GM19328 (cell line): ENCODE data around the gene C1QTNF6.
"Not testable (repeated sequence)": the region's sequence is repeated elsewhere in the genome, so short reads cannot be mapped to it uniquely, and the experiment has no call there.

Source experiments
- ATAC-seq: cut with Tn5 transposase; IDR thresholded peaks from one replicate; pipeline ENCODE4 v1.9.1; 2021; ENCODE audit warnings: mild to moderate bottlenecking, moderate library complexity; ENCODE audit not compliant: unreplicated experiment

Gene C1QTNF6

DNA sequence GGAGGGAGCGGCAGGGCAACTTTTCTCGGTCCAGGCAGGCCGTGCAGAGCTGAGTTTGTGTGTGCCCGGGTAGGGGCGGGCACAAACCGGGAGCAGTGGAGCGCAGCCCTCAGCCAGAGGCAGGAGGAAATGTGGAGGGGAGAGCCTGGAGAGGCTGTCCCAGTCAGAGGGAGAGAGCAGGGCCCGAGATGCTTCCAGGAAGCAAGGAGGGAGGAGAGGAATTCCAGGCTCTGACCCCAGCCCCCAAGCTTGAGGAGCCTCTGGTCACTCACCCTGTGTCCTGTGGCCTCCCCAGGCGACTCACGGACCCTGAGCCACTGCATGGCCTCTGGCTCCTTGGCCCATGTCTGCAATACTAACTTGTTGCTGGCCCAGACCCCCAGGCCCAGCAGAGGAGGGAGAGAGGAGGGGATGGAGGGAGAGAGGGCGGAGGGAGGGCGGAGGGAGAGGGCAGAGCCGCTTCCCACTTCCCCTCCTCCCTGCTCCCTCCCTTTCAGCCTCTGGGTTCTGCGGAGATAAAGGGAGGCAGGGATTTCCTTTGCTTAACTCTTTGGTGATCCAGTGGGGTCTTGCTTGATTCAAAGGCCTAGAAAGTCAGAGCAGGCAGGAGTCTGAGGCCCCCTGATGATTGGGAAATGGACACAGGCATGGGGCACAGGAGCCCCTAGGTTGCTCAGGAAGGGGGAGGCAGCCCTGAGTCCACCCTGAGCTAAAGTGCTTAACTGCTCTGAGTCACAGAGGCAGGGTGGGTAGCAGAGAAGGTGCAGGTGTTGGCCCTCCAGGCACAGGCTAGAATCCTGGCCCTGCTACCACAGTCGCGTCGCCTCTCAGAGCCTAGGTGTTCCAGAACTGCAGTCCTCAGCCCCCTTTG is at the start of gene C1QTNF6:
TSS of gene C1QTNF6 (minus strand) at position 357 of the 871 bp plus-strand sequence. CDS start at position 323, 34 bp downstream.
- ATAC-seq, result no peak

DNA sequence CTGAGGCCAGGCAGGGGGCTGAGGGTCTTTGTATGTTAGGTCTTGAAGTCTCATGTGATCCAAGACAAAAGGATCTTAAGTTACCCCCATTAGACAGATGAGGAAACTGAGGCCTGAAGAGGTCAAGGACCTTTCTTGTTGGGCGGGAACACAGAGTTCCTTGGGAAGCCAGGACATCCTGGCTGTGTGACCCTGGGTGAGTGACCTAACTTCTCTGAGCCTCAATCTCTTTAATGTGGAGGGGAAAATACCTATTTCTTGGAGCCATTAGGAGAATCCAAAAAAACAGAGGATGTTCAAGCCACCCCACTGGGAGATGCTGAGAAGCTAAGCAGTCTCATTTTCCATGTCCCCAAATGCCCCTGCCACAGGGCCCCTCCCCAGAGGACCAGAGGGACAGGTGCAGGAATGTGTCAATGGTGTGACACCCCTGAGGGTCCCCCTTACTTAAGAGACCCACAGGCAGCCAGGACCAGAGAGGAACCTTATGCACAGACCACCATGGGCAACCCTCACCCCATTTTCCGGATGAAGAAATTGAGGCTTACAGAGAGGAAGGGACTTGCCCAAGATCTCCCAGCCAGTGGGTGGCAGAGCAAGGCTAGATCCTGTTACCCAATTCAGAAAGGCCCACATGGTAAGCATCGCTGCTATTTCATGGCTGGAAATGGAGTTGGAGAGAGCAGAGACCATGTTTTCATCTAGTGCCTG is 48.0 kb upstream of the C1QTNF6 start:
- no peak for ATAC-seq

DNA sequence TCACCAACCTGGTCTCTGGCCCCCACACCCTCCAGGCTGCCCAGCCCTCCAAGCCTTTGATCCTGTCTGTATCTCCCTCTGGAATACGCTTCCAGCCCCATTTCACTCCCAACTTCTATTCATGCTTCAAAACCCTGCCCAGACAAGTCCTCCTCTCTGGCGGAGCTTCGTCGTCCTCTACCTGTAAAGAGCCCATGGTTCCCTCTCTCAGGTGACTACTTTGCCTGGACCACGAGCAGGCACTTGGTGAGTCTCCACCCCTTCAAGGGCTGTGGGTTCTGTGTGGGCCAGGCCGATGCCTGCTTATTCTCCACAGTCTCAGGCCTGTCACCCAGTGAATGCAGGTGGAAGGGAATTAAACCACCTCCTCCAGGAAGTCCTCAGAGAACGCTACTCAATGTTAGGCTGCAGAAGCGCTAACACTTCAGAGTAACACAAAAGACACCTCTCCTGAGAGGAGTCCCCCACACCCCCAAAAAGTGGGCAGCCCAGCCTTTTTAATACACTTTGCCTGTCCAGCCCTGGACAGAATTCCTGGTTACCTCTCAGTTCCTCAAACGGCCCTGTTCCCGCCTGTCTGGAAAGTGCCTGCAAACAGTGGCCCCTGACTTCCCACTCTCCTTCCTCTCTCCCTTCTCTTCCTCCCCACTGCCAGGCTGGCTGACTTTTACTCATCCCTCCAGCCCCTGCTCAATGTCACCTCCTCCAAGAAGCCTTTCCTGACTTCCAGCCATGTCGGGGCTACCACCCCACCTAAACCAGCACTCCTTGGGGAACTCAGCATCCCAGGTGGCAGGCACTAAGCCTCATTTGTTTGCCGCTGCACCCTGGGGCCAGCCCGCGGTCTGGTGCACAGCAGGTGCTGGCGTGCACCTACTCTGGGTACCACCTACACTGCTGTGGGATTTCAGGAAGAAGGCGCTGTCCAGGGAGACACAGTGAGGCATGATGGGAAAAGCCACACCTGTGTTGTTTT is 47.0 kb upstream of the C1QTNF6 start:
- no peak for ATAC-seq

DNA sequence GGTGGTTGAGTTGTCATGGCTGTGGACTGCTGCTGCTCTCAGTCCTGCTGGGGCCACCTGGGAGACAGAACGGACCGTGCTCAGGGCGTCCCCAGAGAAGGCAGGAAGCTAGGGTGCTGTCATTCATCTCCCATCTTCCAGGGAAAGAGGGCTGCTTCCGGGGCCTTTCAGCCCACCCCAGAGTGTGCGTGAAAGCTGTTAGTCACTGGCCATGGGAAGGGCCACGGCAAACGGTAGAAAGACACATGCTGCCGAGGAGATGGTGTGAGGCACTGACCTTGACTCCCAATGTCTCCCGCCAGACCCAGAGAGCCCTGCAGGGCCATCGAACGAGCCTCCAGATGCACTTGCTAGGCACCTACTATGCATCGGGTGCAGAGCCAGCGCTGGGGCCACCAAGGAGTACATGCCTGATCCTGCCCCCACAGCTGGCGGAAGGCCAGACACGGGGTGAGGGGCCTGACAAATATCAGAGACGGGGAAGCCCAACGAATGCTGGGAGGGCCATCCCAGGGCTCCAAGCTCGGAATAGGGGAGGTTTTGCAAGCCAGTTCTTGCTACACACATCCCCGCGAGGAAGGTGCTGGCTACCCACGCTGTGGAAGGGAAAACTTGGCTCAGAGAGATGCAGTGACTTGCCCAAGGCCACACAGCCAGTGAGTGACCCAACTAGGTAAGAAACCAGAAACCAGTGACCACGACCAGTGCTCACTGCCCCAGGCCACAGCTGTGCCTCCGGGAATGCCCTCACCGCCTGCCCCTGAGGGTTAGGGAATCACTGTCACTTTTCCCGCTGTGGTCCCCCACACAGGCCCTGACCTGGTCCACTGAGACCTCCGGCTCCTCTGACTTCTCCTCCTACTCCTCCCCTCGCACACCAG is 45.9 kb upstream of the C1QTNF6 start:
- ATAC-seq, result no peak

DNA sequence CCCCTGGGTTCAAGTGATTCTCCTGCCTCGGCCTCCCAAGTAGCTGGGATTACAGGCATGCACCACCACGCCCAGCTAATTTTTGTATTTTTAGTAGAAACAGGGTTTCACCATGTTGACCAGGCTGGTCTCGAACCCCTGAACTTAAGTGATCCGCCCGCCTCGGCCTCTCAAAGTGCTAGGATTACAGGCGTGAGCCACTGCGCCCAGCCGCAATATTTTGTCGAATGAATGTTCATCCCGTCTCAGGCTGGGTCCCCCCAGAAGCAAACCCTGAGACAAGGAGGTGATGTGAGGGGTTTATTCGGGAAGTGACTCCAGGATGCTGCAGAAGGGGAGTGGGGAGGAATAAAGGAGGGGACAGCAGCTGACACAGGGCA is 45.3 kb upstream of the C1QTNF6 start:
- not testable (repeated sequence) for ATAC-seq

DNA sequence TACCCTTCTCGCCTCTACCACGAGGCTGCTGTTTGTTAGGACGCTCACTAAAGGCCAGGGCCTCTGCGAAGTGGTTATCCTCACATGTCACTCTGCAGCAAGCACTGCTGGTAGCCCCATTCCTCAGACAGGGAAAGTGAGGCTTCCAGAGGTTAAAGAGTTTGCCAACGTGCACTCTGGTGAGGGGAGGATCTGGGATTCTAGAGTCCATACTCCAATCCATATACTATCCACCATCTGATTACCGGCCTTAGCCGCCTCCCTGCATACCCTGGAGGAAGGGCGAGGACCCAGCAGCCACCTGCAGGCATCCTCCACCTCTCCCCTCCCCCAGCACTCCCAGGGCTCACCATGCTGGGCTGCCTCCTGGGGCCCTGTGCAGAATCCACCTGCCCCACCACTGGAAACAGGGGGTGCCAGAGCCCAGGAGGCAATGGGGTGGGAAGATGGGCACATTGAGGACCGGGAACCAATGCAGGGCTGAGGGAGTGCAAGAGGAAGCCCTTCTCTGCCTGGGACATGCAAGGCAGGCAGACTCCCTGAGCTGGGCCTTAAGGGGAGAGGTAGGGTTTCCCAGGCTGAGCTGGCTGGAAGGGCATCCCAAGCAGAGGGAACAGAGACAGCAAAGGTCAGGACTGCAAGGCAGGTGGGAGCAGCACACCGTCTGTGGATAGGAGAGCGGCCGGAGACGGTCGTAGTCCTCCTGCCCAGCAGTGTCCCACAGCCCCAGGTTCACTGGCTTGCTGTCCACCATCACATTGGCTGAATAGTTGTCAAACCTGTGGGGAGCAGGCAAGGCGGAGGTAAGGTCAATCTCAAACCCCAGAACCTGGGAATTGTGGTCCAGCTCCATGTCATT is 44.3 kb upstream of the C1QTNF6 start:
- no peak for ATAC-seq

DNA sequence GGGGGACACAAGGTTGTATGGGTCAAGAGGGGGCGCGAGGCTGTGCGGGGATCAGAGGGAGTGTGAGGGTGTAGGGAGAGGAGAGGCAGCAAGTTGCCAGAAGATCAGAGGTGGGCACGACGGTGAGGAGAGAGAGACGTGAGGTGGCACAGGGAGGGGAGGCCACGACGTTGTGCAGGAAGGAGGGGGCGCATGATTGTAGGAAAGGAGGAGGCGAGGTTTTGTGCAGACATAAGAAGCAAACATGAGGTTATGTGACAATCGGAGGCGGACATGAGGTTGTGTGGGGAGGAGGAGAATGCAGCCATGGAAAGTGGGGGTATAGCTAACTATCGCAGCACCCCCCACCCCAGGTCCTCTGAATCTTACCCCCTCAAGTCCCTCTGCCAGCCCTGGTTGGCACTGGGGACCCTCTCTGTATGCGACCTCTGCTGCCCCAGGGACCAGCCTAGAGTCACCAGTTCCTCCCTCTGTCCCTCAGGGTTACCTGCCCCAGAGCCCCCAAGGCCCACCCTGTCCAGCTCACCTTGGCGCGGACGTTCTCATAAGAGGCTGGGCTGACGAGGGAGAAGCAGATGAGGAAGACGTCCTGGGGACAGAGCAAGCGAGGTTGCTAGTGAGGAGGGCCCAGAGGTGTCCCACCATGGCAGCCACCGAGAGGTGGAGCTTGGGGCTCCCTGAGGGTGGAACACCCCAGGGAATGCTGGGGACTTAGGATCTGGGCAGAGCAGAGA is 43.5 kb upstream of the C1QTNF6 start:
- no peak for ATAC-seq

DNA sequence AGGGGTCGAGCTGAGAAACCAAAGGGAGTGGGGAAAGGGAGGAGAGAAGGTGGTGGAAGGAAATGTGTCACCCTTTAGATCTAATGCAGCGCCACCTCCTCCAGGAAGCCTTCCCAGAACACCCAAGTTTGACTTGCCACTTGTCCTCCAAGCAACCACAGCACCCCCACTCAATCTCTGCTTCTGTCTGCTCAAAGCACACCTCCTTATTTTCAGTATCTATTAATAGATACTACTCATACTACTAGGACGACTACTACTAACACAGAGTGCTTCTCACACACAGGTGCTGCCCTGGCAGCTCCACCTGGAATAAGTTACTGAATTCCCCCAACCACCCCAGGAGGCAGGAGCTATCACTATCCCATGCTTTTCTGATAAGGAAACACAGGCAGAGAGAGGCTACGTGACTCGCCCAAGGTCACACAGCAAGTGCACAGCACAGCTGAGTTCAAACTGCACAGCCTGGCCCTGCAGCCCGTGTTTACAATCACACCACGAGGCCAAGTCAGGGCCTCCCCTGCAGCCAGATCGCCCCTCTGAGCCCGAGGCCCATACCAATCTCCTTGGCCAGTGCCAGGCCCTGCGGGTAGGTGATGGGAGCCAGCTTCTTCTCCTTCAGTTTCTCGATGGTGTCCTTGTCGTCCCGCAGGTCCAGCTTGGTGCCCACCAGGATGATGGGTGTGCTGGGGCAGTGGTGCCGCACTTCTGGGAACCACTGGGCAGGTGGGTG is 42.8 kb upstream of the C1QTNF6 start:
- ATAC-seq, result no peak

DNA sequence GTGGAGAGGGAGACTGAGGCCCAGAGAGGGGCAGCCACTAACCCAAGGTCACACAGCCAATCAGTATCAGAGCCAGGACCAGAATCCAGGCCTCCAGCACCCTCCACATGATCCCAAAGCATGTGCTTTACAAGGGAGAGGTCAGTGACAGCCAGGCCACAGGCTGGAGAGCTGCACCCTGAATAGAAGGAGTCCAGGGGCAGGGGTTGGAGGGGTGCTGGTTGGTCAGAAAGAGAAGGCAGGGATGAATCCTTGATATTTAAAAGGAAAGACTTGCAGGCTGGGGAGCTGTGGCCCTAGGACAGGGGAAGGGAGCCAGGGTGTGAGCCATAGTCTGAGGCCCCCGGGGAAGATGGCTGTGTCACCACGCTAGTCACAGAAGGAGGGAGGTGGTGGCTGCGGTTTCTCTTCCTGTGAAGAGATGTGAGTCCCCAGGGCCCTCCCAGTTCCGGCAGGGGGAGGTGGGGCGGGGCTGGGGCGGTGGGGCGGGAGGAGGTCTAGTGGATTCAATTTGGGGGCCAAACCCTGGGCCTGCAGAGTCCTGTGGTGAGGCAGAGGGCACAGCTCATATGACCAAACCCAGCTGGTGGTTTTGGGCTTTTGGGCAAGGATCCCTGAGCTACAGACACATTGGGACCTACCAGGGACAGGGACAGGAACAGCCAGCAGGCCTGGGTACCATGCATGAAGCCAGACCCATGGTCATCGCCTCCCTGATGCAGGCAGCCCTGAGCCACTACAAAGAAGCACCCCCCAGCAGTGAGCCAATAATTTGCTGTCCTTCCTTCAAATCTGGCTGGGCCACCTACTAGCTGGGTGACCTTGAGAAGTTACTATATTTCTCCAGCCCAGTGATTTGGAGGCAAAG is 42.0 kb upstream of the C1QTNF6 start:
- no peak for ATAC-seq

DNA sequence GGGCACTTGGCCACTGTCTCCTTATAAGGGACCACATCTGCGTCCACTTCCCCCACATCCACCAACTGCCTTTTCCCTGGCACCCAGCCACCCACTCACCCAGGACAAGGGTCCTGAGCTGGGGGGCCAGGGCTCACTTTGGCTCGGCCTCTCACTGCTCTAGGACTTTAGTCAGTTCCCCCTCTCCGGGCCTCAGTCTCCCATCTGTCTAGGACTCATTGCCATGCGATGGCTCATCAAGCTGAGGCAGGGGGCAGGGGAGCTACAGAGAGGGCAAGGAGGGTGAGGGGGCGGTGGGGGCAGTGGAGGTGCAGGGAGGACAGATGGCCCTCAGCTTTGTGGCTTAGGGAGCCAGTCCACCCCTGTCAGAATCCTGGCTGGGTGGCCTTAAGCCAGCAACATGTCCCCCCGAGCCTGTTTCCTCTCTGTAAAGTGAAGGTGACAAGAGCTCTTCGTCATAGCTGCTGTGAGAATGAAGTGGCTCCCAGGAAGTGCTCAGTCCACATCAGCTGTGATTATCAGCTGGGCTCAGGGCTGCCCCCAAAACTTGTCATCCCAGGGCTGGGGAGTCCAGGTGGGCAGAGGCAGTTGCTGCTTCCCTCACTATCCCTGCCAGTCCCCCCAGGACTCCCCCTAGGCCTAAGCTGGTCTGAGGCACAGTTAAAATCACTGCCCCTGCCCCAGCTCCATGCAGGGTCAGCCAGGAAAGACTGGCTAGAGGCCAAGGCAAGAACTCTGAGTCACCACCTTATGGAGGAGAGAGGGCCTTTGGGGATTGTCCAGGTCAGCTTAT is 41.2 kb upstream of the C1QTNF6 start:
- no peak for ATAC-seq

DNA sequence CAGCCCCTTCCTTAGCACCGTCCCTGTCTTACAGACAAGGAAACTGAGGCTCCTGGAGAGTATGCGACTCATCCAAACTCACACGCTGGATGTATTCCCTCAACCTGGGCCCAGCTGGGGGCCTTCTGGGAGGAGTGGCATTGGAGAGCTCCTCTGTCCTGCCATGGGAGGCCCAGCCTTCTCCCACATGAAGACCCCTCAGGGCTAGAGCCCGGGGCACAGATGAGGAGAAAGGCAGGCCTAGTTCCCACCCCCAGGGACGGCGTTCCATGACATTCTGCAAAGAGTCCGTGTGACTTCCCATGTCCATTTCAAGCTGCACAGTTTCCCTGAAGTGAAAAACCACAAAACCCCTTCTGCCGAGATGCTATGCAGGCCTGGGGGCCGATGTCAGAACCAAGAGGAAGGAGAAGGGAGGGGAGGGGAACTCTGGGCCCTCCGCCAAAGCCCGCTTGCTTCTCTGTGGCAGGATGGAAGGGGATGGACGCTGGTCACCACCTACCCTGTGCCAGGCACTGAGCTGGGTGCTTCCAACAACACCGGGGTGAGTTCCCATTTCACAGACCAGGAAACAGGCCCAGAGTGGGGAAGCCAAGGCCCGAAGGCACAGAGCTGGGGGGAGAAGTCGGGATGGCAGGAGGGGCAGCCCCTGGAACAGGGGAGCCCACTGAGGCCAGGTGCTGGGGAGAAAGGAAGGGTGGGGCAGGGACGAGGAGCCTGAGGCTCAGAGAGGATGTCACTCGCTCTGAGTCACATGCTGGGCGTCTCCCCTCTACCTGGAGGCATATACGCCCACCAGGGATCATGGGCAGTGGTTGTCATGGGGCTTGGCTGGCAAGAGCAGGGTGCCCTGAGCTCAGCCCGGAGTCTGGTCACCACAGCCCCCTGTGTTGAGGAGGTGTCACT is 40.3 kb upstream of the C1QTNF6 start:
- no peak for ATAC-seq

DNA sequence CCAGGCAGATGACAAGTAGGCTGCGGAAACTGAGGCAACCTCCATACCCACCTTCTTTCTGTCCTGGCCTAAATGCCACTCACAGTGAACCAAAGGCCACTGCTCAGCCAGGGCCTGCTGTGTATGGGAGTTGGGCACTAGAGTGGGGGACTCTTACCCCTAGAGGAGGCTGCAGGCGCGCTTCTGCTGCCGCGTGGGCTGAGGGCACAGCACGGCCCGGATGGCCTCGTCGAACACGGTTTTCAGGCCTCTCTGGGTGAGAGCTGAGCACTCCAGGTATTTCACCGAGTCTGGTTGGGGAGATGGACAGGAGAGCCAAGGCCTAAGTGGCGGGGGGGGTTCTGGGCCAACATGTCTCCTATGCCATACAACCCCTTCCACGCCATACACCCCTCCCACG is 38.5 kb upstream of the C1QTNF6 start:
- ATAC-seq, result no peak

DNA sequence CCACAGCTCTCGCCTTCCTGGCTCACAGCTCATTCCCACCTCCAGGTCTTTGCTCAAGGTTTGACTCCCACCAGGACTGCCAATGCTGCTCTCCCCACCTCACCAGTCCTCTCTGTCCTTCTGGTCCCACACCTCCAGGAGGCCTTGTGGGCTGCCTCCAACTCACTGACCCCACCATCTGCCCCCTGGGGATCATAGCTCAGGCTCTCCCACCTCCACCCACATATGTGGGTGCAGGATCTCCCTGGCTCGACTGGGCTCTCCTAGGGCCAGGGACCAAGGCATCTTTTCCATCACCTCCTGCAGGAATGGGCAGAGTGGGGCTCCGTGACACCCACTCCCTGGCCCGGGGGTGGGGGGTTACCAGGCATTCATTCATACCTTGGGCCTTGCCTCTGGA is 38.0 kb upstream of the C1QTNF6 start:
- ATAC-seq, result no peak

DNA sequence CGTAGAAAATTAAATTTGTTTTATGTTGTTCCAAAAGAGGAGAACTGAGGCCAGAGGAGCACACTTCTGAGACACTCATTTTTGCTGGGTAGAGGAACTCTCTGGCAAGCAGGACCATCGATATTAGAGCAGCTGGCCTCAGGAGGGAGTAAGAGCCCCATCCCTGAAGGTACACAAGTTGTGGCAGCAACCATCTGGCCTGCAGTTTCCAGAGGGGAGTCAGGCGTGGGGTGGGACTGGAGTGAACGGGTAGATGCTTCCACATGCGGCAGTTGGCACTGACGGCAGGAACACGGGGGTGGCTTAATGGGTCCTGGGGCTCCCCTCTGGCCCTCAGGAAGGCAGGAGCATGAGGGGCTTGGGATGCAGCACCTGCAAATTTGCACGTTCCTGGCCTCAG is 37.4 kb upstream of the C1QTNF6 start:
- ATAC-seq, result no peak
